HCT116 (cell line): ENCODE measurements around the gene KCNK6. TPM values are rescaled to one million over a fixed set of nuclear protein-coding genes. Genes with fewer than 3 reads are reported as not detected.

Experiments
- ATAC-seq: fragments of 200-7000 bp; cut with Tn5 transposase; 2 replicates; pipeline ENCODE4 v1.9.1; 2020; ENCODE audit warnings: mild to moderate bottlenecking, moderate library complexity
- BruUV-seq: library from RNA; stranded (reverse); fragments of 400-500 nt; replicated peaks from 2 replicates; lab custom pipeline; 2021; lab: Mats Ljungman, UMichigan
- CTCF ChIA-PET: fragments of 300-600 bp; sonication (Branson Sonifier 250); formaldehyde crosslinking; loops from one replicate; lab custom pipeline; 2021; ENCODE audit warnings: antibody characterized with exemption; lab: Charles Lee
- POLR2A ChIA-PET: fragments of 300-600, 350-600 bp; sonication (Branson Sonifier 250); formaldehyde crosslinking; loops from one replicate; lab custom pipeline; 2021; ENCODE audit warnings: antibody characterized with exemption; lab: Charles Lee
- RAD21 ChIA-PET, 2 experiments: fragments of 300-600 bp; sonication (Branson Sonifier 250); formaldehyde crosslinking; loops; one replicate each; lab custom pipeline; 2023; ENCODE audit warnings: low total read pairs in 2 of 2; ENCODE audit not compliant: uncharacterized antibody in 2 of 2, unreplicated experiment in 2 of 2, low non-redundant PET in 1 of 2; lab: Charles Lee
- DNase-seq: peaks from one replicate; pipeline ENCODE4 v3.0.0-alpha.2; 2010; ENCODE audit warnings: low read depth, low spot score
- H2AFZ ChIP-seq: fragments of 200-600 bp; shearing (Covaris generic), sonication (generic); 2 replicates; pipeline ENCODE4 v1.6.1; 2017; ENCODE audit warnings: low read depth, mixed run types, mixed read lengths, antibody characterized with exemption, low read length; ENCODE audit not compliant: poor library complexity, severe bottlenecking
- H3K27ac ChIP-seq: 2 replicates; pipeline ENCODE4 v1.5.1; 2012; ENCODE audit warnings: low read depth, low read length
- H3K27me3 ChIP-seq: fragments of 200-600 bp; sonication (generic); 2 replicates; pipeline ENCODE4 v1.6.1; 2016; ENCODE audit warnings: mixed run types, low read length, mixed read lengths; ENCODE audit not compliant: insufficient read depth
- H3K36me3 ChIP-seq, 2 experiments: fragments of 200-500 bp in 1 of 2; fragments of 200-600 bp in 1 of 2; sonication (Bioruptor generic) in 1 of 2; sonication (generic) in 1 of 2; 2 replicates each; pipeline versions ENCODE4 v1.5.1 to v1.6.1; 2014 to 2016; ENCODE audit warnings: low read length in 2 of 2, inconsistent platforms in 1 of 2, mixed read lengths in 1 of 2, mixed run types in 1 of 2; ENCODE audit not compliant: insufficient read depth in 2 of 2, control insufficient read depth in 1 of 2
- H3K4me1 ChIP-seq, 2 experiments: fragments of 200-600 bp in 1 of 2; sonication (generic) in 1 of 2; 2 replicates each; pipeline versions ENCODE4 v1.5.1 to v1.6.1; 2012 to 2017; ENCODE audit warnings: low read length in 2 of 2, inconsistent platforms in 1 of 2, mild to moderate bottlenecking in 1 of 2, mixed read lengths in 1 of 2, mixed run types in 1 of 2, moderate library complexity in 1 of 2; ENCODE audit not compliant: insufficient read depth in 2 of 2, control insufficient read depth in 1 of 2
- H3K4me2 ChIP-seq: fragments of 200-600 bp; sonication (generic); 2 replicates; pipeline ENCODE4 v1.6.1; 2017; ENCODE audit warnings: mixed run types, low read length, mixed read lengths
- H3K4me3 ChIP-seq, 2 experiments: fragments of 200-600 bp in 1 of 2; sonication (generic) in 1 of 2; replicated peaks in 1 of 2; 2 replicates each; pipeline ENCODE4 v1.5.1; 2011 to 2016; ENCODE audit warnings: low read length in 2 of 2, control low read depth in 1 of 2, low read depth in 1 of 2, mild to moderate bottlenecking in 1 of 2, mixed read lengths in 1 of 2, mixed run types in 1 of 2
- H3K79me2 ChIP-seq: fragments of 200-600 bp; sonication (generic); 2 replicates; pipeline ENCODE4 v1.6.1; 2017; ENCODE audit warnings: mild to moderate bottlenecking, mixed run types, low read length, moderate library complexity, mixed read lengths; ENCODE audit not compliant: insufficient read depth
- H3K9ac ChIP-seq: fragments of 200-600 bp; sonication (generic); 2 replicates; pipeline ENCODE4 v1.6.1; 2016; ENCODE audit warnings: low read length, mixed read lengths
- H3K9me2 ChIP-seq: fragments of 200-600 bp; sonication (generic), shearing (Covaris generic); 2 replicates; pipeline ENCODE4 v1.6.1; 2017; ENCODE audit warnings: mixed run types, mild to moderate bottlenecking, moderate library complexity; ENCODE audit not compliant: insufficient read depth
- H3K9me3 ChIP-seq, 2 experiments: fragments of 200-500 bp in 1 of 2; fragments of 200-600 bp in 1 of 2; sonication (Bioruptor generic) in 1 of 2; sonication (generic) in 1 of 2; 2 replicates each; pipeline ENCODE4 v1.6.1; 2014 to 2017; ENCODE audit warnings: low read length in 2 of 2, mixed read lengths in 2 of 2, inconsistent platforms in 1 of 2, low read depth in 1 of 2, mild to moderate bottlenecking in 1 of 2, mixed run types in 1 of 2, moderate library complexity in 1 of 2; ENCODE audit not compliant: control insufficient read depth in 1 of 2, insufficient read depth in 1 of 2
- H4K20me1 ChIP-seq: fragments of 200-600 bp; sonication (generic), shearing (Covaris generic); 2 replicates; pipeline ENCODE4 v1.6.1; 2017; ENCODE audit warnings: mixed run types, mild to moderate bottlenecking, moderate library complexity; ENCODE audit not compliant: insufficient read depth
- CBX3 ChIP-seq: IDR thresholded peaks from 2 replicates; pipeline ENCODE4 v1.6.1; 2012; ENCODE audit warnings: low read depth
- CEBPB ChIP-seq: IDR thresholded peaks from 2 replicates; pipeline ENCODE4 v1.6.1; 2012; ENCODE audit warnings: low read depth
- EGR1 ChIP-seq: IDR thresholded peaks from 2 replicates; pipeline ENCODE4 v1.6.1; 2012; ENCODE audit warnings: low read depth
- ELF1 ChIP-seq: IDR thresholded peaks from 2 replicates; pipeline ENCODE4 v1.6.1; 2012; ENCODE audit warnings: low read depth, borderline replicate concordance
- EZH2phosphoT487 ChIP-seq: fragments of 200-600 bp; IDR thresholded peaks from 2 replicates; pipeline ENCODE4 v1.6.1; 2018; ENCODE audit warnings: antibody characterized with exemption, borderline replicate concordance
- FOSL1 ChIP-seq: IDR thresholded peaks from 2 replicates; pipeline ENCODE4 v1.6.1; 2012; ENCODE audit warnings: low read depth
- JUND ChIP-seq: IDR thresholded peaks from 2 replicates; pipeline ENCODE4 v1.6.1; 2012
- POLR2A ChIP-seq: IDR thresholded peaks from 2 replicates; pipeline ENCODE4 v1.7.0; 2011; ENCODE audit warnings: borderline replicate concordance; ENCODE audit not compliant: insufficient read depth, insufficient read length; ENCODE audit errors: extremely low read depth
- POLR2AphosphoS5 ChIP-seq: IDR thresholded peaks from 2 replicates; pipeline ENCODE4 v1.6.1; 2011; ENCODE audit warnings: mild to moderate bottlenecking, low read depth, low read length, moderate library complexity
- RAD21 ChIP-seq: IDR thresholded peaks from 2 replicates; pipeline ENCODE4 v1.6.1; 2012; ENCODE audit warnings: low read depth, mild to moderate bottlenecking
- SIN3A ChIP-seq: IDR thresholded peaks from 2 replicates; pipeline ENCODE4 v1.6.1; 2012; ENCODE audit warnings: low read depth
- SP1 ChIP-seq: IDR thresholded peaks from 2 replicates; pipeline ENCODE4 v1.6.1; 2012; ENCODE audit warnings: low read depth
- SRF ChIP-seq: IDR thresholded peaks from 2 replicates; pipeline ENCODE4 v1.6.1; 2012; ENCODE audit warnings: low read depth
- TCF7L2 ChIP-seq: IDR thresholded peaks from 2 replicates; pipeline ENCODE4 v1.7.0; 2011; ENCODE audit warnings: borderline replicate concordance, inconsistent platforms; ENCODE audit not compliant: insufficient read depth, insufficient read length; ENCODE audit errors: extremely low read depth
- YY1 ChIP-seq: IDR thresholded peaks from 2 replicates; pipeline ENCODE4 v1.6.1; 2011; ENCODE audit warnings: low read length, low read depth, moderate library complexity, mild to moderate bottlenecking; ENCODE audit not compliant: insufficient replicate concordance; ENCODE audit errors: extremely low read depth
- ZFX ChIP-seq: fragments of 450-650 bp; IDR thresholded peaks from 2 replicates; pipeline ENCODE4 v1.6.1; 2017
- intact Hi-C: fragments of 100-400 bp; cut with micrococcal nuclease; formaldehyde crosslinking; loops from 2 replicates; pipeline ENCODE4 v1.10.0; 2022
- total RNA-seq: library from RNA; stranded (reverse); gene quantifications from one replicate; pipeline ENCODE4 v1.2.1, GENCODE V29; 2021; ENCODE audit not compliant: unreplicated experiment
- TF ChIP-seq, protein P1 (sequence below), 3 experiments: fragments of 200-600 bp in 1 of 3; sonication (generic) in 1 of 3; IDR thresholded peaks in 2 of 3; conservative IDR thresholded peaks in 1 of 3; 2 replicates each; pipeline ENCODE4 v1.5.1; 2012 to 2017; ENCODE audit warnings: low read depth in 2 of 3, low read length in 2 of 3, antibody characterized with exemption in 1 of 3, borderline replicate concordance in 1 of 3, control low read depth in 1 of 3, mild to moderate bottlenecking in 1 of 3, mixed read lengths in 1 of 3, mixed run types in 1 of 3, moderate library complexity in 1 of 3; ENCODE audit not compliant: insufficient read depth in 1 of 3
- TF ChIP-seq, protein P2 (sequence below): IDR thresholded peaks from 2 replicates; pipeline ENCODE4 v1.6.1; 2012
- TF ChIP-seq, protein P3 (sequence below): IDR thresholded peaks from 2 replicates; pipeline ENCODE4 v1.6.1; 2012

KCNK6 gene
- total RNA-seq, 1 experiment from 2014 or later = 11.0 TPM

DNA sequence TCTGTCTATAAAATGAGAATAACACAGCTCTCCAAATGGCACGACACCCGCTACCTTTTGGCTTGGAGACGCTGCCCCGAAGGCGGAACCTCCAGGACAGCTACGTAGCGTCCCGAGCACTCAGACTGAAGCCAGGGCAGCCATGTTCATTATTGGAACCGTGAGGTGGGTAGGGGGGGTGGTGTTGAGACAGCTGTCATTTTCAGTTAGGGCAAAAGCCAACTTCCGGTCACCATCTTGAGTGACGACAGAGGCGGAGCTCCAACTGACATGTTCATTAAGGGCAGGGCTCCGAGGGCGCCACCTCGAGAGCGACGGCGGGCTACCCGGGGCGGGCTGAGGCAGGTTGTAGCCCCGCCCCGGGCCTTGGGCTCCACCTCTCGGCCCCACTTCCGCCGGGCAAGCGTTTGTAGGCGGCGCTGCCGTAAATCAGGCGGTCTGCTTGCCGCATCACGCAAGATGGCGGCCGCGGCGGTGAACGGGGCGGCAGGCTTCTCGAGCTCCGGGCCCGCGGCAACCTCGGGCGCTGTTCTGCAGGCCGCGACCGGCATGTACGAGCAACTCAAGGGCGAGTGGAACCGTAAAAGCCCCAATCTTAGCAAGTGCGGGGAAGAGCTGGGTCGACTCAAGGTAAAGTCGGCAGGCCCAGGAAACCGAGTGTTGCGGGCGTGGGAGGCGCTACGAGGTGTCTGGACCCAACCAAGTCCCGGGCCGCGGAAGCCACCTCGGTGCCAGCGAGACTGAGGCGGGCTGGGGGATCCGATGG is 54.9 kb downstream of the KCNK6 start, which contains the start of gene PSMD8:
TSS of gene PSMD8 (plus strand) at position 240 of the 766 bp plus-strand sequence. CDS start at position 271, 31 bp downstream.
- no peaks in the 10 kb centered on the region for H3K27me3 ChIP-seq
- CTCF ChIA-PET = interaction anchor here (0.6 to 1.8 kb wide), 14 partner anchors 11 to 556 kb away, joined by 3 to 28 read pairs (median 3); partner anchors contain the start of genes CATSPERG, FAM98C, GGN and MRPS12
- H3K27ac ChIP-seq = peak within 1 kb of the TSS; percentile 92
- peak; percentile 98 for ATAC-seq
- peak within 1 kb of the TSS; percentile 92 for H3K4me2 ChIP-seq
- RAD21 ChIA-PET = interaction anchor here (0.5 to 1.4 kb wide), 9 partner anchors 13 to 232 kb away, joined by 3 to 7 read pairs (median 4); partner anchors contain the start of genes CATSPERG (in 2 of the 2) and GGN (in 2 of the 2)
- peak within 1 kb of the TSS; percentile 97 to 98 for H3K4me3 ChIP-seq
- H3K9me3 ChIP-seq = no peaks in the 10 kb centered on the region
- intact Hi-C loops = loop anchor here (1.0 kb wide), 1 partner anchor 38 kb away; no protein-coding TSS in a partner anchor
- peak; percentile 92 for TF ChIP-seq POLR2A
- TF ChIP-seq CEBPB = no peak
- peak; percentile 99 for TF ChIP-seq YY1
- peak; percentile 96 for TF ChIP-seq POLR2AphosphoS5
- TF ChIP-seq, protein P1, sequence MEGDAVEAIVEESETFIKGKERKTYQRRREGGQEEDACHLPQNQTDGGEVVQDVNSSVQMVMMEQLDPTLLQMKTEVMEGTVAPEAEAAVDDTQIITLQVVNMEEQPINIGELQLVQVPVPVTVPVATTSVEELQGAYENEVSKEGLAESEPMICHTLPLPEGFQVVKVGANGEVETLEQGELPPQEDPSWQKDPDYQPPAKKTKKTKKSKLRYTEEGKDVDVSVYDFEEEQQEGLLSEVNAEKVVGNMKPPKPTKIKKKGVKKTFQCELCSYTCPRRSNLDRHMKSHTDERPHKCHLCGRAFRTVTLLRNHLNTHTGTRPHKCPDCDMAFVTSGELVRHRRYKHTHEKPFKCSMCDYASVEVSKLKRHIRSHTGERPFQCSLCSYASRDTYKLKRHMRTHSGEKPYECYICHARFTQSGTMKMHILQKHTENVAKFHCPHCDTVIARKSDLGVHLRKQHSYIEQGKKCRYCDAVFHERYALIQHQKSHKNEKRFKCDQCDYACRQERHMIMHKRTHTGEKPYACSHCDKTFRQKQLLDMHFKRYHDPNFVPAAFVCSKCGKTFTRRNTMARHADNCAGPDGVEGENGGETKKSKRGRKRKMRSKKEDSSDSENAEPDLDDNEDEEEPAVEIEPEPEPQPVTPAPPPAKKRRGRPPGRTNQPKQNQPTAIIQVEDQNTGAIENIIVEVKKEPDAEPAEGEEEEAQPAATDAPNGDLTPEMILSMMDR (IDR thresholded peaks at IDR 0.05 in 2 of 3, conservative IDR thresholded peaks at IDR 0.05 in 1 of 3; ENCODE audit: borderline replicate concordance in 1 of 3, insufficient read depth in 1 of 3, low read depth in 2 of 3, low read length in 2 of 3) = no peak
- no peak; the same call in 1 of the 2 replicates for TF ChIP-seq SRF
- peak; percentile 82; the same call in 1 of the 2 replicates for TF ChIP-seq ELF1
- TF ChIP-seq ZFX = peak; percentile 93; the same call in 1 of the 2 replicates
- peak; percentile 84 for TF ChIP-seq EGR1
- no peak for TF ChIP-seq CBX3
- TF ChIP-seq, protein P2, sequence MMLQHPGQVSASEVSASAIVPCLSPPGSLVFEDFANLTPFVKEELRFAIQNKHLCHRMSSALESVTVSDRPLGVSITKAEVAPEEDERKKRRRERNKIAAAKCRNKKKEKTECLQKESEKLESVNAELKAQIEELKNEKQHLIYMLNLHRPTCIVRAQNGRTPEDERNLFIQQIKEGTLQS = no peak
- TF ChIP-seq SP1 = peak; percentile 78
- TF ChIP-seq FOSL1 = no peak
- no peak for TF ChIP-seq EZH2phosphoT487
- no peak for TF ChIP-seq JUND
- TF ChIP-seq TCF7L2 = peak; percentile 98
- TF ChIP-seq, protein P3, sequence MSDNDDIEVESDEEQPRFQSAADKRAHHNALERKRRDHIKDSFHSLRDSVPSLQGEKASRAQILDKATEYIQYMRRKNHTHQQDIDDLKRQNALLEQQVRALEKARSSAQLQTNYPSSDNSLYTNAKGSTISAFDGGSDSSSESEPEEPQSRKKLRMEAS = peak; percentile 73
- peak; percentile 2; the same call in 1 of the 2 replicates for TF ChIP-seq RAD21
- peak; percentile 94 for TF ChIP-seq SIN3A
- H3K79me2 ChIP-seq = peaks cover 47% of the 10 kb centered on the region
- peaks cover 17 to 19% of the 10 kb centered on the region in 2 experiments for H3K36me3 ChIP-seq
- BruUV-seq = no TSS peak
- peak within 1 kb of the TSS; percentile 97 for H3K9ac ChIP-seq
- no peaks in the 10 kb centered on the region for H4K20me1 ChIP-seq
- H2AFZ ChIP-seq = peak within 1 kb of the TSS; percentile 81
- H3K4me1 ChIP-seq = peaks cover 11 to 23% of the 10 kb centered on the region in 2 experiments
- POLR2A ChIA-PET = interaction anchor here (0.7 to 5.6 kb wide), 12 partner anchors 10 to 471 kb away, joined by 3 to 44 read pairs (median 5); partner anchors contain the start of genes C19orf33, CATSPERG, FAM98C and GGN
- H3K9me2 ChIP-seq = no peaks in the 10 kb centered on the region
- DNase-seq = peak; percentile 99
